ENCODE data around the gene DENR.
A peak's percentile ranks its signal among the peaks of the same experiment; 100 is the strongest.
"Not testable (repeated sequence)": the region's sequence is repeated elsewhere in the genome, so short reads cannot be mapped to it uniquely, and the experiment has no call there.

The DENR gene

GRCh38 chr12:122738571-122738970, 14.1 kb upstream of the DENR start:
- no peak for DNase-seq

- no peak for DNase-seq
Measured at GRCh38 chr12:122740351-122740750, 12.3 kb upstream of the DENR start.

- peak in 1 of 58 donors; percentile 15 for DNase-seq
Measured at GRCh38 chr12:122743895-122744525, 8.6 kb upstream of the DENR start.

GRCh38 chr12:122747224-122748135, 5.1 kb upstream of the DENR start:
- no peak for DNase-seq

GRCh38 chr12:122749569-122750332, 2.9 kb upstream of the DENR start:
- DNase-seq: no peak

- not testable (repeated sequence) for DNase-seq
Measured at GRCh38 chr12:122750781-122751515, 1.7 kb upstream of the DENR start.

- no peak for DNase-seq
Measured at GRCh38 chr12:122753319-122753650, 661 bp downstream of the DENR start.

GRCh38 chr12:122754790-122755189, 2.2 kb downstream of the DENR start:
- DNase-seq: no peak

- no peak for DNase-seq
Measured at GRCh38 chr12:122757568-122757967, 4.9 kb downstream of the DENR start.

- no peak for DNase-seq
Measured at GRCh38 chr12:122785503-122785902, 32.9 kb downstream of the DENR start.

GRCh38 chr12:122788387-122788786, 35.8 kb downstream of the DENR start:
- peak in 1 of 58 donors; percentile 39 for DNase-seq

GRCh38 chr12:122789637-122790036, 37.0 kb downstream of the DENR start:
- DNase-seq: no peak

GRCh38 chr12:122790393-122791075, 37.9 kb downstream of the DENR start:
- DNase-seq: no peak

GRCh38 chr12:122793685-122794106, 41.1 kb downstream of the DENR start:
- DNase-seq: peak in 9 of 58 donors; percentile 1 to 50 (median 1)

GRCh38 chr12:122795807-122796206, 43.2 kb downstream of the DENR start:
- DNase-seq: no peak

- DNase-seq: no peak
Measured at GRCh38 chr12:122799641-122800243, 47.1 kb downstream of the DENR start.

- DNase-seq: no peak
Measured at GRCh38 chr12:122803937-122804336, 51.3 kb downstream of the DENR start.

- DNase-seq: not testable (repeated sequence)
Measured at GRCh38 chr12:122804957-122805356, 52.3 kb downstream of the DENR start.

- no peak for DNase-seq
Measured at GRCh38 chr12:122807651-122808050, 55.0 kb downstream of the DENR start.

- no peak for DNase-seq
Measured at GRCh38 chr12:122811777-122812176, 59.2 kb downstream of the DENR start.

All from anterior cingulate cortex (tissue), 58 donors.